ENCODE results near the gene CEP57. TPM values are rescaled to one million over a fixed set of nuclear protein-coding genes. Genes with fewer than 3 reads are reported as not detected.
"Not testable (repeated sequence)": the region's sequence is repeated elsewhere in the genome, so short reads cannot be mapped to it uniquely, and the experiment has no call there.

CEP57 gene
- total RNA-seq, 1 experiment from 2014 or later = 58.7 TPM

DNA sequence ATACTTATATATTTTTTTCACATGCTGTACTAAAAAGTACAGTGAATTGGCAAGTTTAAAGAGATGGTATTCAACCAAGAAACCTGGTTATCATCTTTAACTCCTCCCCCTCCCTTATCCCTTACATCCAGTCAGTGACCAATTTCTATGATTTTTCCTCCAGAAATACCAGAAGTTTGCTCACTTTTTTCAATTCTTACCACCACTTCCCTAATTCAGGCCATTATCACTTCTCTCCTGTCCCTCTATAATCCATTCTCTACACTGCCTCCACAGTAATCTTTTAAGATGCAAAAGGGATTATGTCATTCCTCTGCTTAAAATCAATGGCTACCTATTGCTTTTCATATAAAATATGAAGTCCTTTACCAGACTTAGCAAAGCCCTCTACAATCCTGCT, 62.8 kb downstream of the CEP57 start:
- Mint-ChIP-seq H3K4me3 (ENCODE audit: low read depth, unreplicated experiment) (no peak overlapping the region), H3K27me3 (ENCODE audit: unreplicated experiment) (no peaks in the 10 kb centered on the region), H3K27ac (ENCODE audit: unreplicated experiment) (no peak overlapping the region), H3K36me3 (ENCODE audit: insufficient read depth, unreplicated experiment) (no peaks in the 10 kb centered on the region), H3K9me3 (ENCODE audit: low read depth, unreplicated experiment) (no peaks in the 10 kb centered on the region), H3K4me1 (ENCODE audit: low read depth, unreplicated experiment) (no peaks in the 10 kb centered on the region)
- no TSS peak for BruUV-seq (replicated peaks)
- no peak for DNase-seq
- CTCF ChIA-PET = no interaction called here
- intact Hi-C loops (cut with micrococcal nuclease; ENCODE audit: unreplicated experiment) = no loop called here
- TF ChIP-seq, protein P1, sequence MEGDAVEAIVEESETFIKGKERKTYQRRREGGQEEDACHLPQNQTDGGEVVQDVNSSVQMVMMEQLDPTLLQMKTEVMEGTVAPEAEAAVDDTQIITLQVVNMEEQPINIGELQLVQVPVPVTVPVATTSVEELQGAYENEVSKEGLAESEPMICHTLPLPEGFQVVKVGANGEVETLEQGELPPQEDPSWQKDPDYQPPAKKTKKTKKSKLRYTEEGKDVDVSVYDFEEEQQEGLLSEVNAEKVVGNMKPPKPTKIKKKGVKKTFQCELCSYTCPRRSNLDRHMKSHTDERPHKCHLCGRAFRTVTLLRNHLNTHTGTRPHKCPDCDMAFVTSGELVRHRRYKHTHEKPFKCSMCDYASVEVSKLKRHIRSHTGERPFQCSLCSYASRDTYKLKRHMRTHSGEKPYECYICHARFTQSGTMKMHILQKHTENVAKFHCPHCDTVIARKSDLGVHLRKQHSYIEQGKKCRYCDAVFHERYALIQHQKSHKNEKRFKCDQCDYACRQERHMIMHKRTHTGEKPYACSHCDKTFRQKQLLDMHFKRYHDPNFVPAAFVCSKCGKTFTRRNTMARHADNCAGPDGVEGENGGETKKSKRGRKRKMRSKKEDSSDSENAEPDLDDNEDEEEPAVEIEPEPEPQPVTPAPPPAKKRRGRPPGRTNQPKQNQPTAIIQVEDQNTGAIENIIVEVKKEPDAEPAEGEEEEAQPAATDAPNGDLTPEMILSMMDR (IDR thresholded peaks at IDR 0.05; ENCODE audit: unreplicated experiment) = no peak

DNA sequence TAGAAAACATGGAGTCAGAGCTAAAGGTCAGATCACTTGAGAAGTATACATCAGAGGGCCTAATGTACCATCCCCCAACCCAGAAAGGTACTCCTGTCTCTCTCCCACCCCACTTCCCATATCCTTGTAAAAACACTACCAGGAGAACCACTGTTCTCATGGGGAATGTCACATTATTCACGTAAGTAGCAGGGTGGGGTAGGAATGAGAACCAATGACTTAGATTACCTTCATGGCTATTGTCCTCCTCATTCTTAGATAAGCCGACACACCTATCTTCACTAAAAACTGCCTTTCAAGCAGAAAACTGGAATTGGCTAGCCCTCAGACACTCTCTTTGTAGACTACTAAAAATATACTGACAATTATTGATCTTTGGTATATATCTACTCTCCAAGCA, 63.6 kb downstream of the CEP57 start:
- no peaks in the 10 kb centered on the region for H3K9me3 Mint-ChIP-seq (ENCODE audit: low read depth, unreplicated experiment)
- intact Hi-C loops (cut with micrococcal nuclease; ENCODE audit: unreplicated experiment) = no loop called here
- DNase-seq = no peak
- no peaks in the 10 kb centered on the region for H3K4me1 Mint-ChIP-seq (ENCODE audit: low read depth, unreplicated experiment)
- H3K27ac Mint-ChIP-seq (ENCODE audit: unreplicated experiment) = no peak overlapping the region
- H3K36me3 Mint-ChIP-seq (ENCODE audit: insufficient read depth, unreplicated experiment) = no peaks in the 10 kb centered on the region
- TF ChIP-seq, protein P1 (IDR thresholded peaks at IDR 0.05; ENCODE audit: unreplicated experiment) = no peak
- no peaks in the 10 kb centered on the region for H3K27me3 Mint-ChIP-seq (ENCODE audit: unreplicated experiment)
- no TSS peak for BruUV-seq (replicated peaks)
- CTCF ChIA-PET = interaction anchor here (0.5 kb wide), 1 partner anchor 491 kb away, joined by 3 read pairs; no protein-coding TSS in a partner anchor
- H3K4me3 Mint-ChIP-seq (ENCODE audit: low read depth, unreplicated experiment) = no peak overlapping the region

GRCh38 chr11:95854362-95854761, 64.1 kb downstream of the CEP57 start:
- H3K4me1 Mint-ChIP-seq (ENCODE audit: low read depth, unreplicated experiment); H3K4me3 Mint-ChIP-seq (ENCODE audit: low read depth, unreplicated experiment); H3K27ac Mint-ChIP-seq (ENCODE audit: unreplicated experiment); DNase-seq; H3K36me3 Mint-ChIP-seq (ENCODE audit: insufficient read depth, unreplicated experiment); H3K9me3 Mint-ChIP-seq (ENCODE audit: low read depth, unreplicated experiment); BruUV-seq (replicated peaks); H3K27me3 Mint-ChIP-seq (ENCODE audit: unreplicated experiment); intact Hi-C loops (cut with micrococcal nuclease; ENCODE audit: unreplicated experiment): not testable (repeated sequence)
- CTCF ChIA-PET = interaction anchor here (0.5 kb wide), 1 partner anchor 490 kb away, joined by 3 read pairs; no protein-coding TSS in a partner anchor

GRCh38 chr11:95860024-95860423, 69.7 kb downstream of the CEP57 start:
- H3K36me3 Mint-ChIP-seq (ENCODE audit: insufficient read depth, unreplicated experiment); CTCF ChIA-PET; H3K9me3 Mint-ChIP-seq (ENCODE audit: low read depth, unreplicated experiment); BruUV-seq (replicated peaks); H3K27me3 Mint-ChIP-seq (ENCODE audit: unreplicated experiment); intact Hi-C loops (cut with micrococcal nuclease; ENCODE audit: unreplicated experiment); H3K4me3 Mint-ChIP-seq (ENCODE audit: low read depth, unreplicated experiment); H3K4me1 Mint-ChIP-seq (ENCODE audit: low read depth, unreplicated experiment); DNase-seq; H3K27ac Mint-ChIP-seq (ENCODE audit: unreplicated experiment): not testable (repeated sequence)

DNA sequence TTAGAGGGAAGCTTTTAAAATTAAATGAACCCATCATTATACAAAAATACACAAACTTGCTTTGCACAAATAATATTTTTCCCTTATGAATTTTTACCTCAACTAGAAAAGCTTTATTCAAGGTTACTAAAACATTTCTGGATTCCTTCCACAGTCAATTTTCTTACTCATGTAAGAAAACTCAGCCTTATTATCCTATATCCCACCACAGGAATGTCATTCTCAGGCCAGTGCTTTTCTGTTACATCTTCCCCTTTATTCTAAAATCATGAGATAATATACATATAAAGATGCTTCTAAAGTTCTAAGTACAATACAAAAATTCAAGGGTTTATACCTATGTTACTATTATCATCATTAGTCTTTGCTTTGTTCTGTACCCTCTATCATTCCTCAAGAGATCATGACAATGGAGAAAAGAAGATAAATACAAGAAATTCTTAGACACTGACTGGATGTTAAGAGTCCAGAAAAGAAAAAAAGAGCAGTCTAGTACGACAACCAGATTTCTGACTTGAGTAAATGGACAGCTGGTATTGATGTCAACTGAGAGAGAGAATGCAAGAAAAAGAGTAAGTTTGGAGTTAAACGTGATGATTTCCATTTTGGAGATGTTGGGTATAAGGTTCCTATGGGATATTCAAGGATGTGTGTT, 73.3 kb downstream of the CEP57 start:
- no peaks in the 10 kb centered on the region for H3K4me1 Mint-ChIP-seq (ENCODE audit: low read depth, unreplicated experiment)
- H3K27me3 Mint-ChIP-seq (ENCODE audit: unreplicated experiment) = no peaks in the 10 kb centered on the region
- CTCF ChIA-PET = interaction anchor here (0.6 kb wide), 1 partner anchor 1360 kb away, joined by 4 read pairs; no protein-coding TSS in a partner anchor
- no peaks in the 10 kb centered on the region for H3K36me3 Mint-ChIP-seq (ENCODE audit: insufficient read depth, unreplicated experiment)
- H3K9me3 Mint-ChIP-seq (ENCODE audit: low read depth, unreplicated experiment) = no peaks in the 10 kb centered on the region
- TF ChIP-seq, protein P1 (IDR thresholded peaks at IDR 0.05; ENCODE audit: unreplicated experiment) = no peak
- intact Hi-C loops (cut with micrococcal nuclease; ENCODE audit: unreplicated experiment) = no loop called here
- BruUV-seq (replicated peaks) = no TSS peak
- H3K27ac Mint-ChIP-seq (ENCODE audit: unreplicated experiment) = no peak overlapping the region
- no peak overlapping the region for H3K4me3 Mint-ChIP-seq (ENCODE audit: low read depth, unreplicated experiment)
- DNase-seq = no peak
